ENCODE results near the gene ARHGAP28.
"Not testable (repeated sequence)": the region's sequence is repeated elsewhere in the genome, so short reads cannot be mapped to it uniquely, and the experiment has no call there.

The ARHGAP28 gene

DNA sequence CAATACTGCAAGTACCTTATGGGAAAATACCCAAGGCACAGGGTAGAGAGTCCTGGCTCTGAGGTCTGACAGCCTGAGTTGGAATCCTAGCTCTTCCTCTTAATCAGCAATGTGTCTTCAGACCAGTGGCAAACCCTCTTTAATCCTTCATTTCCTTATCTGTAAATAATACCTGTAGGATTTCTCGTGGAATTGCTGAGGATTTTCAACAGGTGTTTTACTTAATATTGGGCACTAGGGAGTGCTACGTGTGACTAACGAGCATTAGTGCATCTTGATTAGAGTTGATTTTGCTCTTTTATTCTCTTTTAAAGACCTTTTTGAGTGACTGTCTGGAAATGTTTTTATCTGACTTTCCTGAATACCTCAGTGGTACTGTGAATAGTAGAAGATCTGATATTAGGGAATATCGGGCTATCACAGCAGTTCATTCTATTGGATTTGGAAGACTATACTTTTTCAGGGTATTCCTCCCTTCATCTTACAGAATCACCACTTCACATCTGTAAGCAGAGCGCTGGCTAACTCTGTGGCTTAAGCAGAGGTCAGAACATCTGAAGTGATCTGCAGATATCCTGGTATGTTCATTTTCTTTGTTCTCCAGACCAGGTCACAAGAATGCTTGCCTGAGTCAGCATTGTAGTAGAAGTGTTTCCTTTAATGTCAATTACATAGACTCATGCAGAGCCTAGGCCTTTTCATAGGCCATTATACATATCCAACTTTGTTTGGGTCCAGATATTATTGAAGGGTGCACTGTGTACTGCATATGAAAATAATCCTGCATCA lies 49.1 kb downstream of the ARHGAP28 start:
- no peak for DNase-seq

GRCh38 chr18:6781142-6781714 lies 51.7 kb downstream of the ARHGAP28 start:
- DNase-seq = no peak

DNA sequence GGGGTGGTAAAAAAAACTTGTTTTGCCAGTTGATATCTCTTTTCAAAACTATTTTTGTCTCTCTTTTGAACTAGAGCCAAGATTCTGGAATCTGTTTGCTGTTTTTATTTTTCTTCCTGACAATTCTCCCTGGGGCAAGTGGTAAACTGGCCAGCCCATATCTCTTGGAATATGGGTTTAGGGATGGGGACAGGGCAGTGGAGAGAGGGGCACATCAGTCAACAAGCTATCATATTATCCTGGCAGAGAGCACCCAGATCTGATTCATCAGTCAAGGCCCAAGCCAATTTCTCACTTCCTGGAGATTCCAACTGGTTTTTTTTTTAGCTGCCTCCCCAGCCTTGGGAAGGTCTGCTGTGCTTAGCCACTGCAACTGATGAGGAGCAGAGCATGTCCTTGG lies 52.3 kb downstream of the ARHGAP28 start:
- no peak for DNase-seq

DNA sequence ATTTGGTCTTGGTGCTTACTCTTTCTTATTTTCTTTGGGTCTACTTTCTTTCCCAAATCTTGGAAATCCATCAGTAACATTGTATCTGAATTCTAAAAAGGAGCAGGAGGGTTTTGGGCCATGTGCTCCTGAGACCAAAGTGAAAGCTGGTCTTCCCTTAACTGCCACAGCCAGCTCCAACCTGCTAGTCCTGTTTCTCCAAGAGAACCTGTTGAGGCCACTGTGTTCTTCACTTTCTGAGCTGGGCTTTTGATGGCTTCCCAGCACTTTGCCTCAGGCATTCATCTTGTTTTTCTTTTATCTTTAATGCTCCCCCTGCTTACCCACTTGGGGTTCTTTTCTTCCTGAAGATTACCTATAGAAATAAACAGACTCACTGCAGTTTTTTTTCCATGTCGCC lies 53.3 kb downstream of the ARHGAP28 start:
- no peak for DNase-seq

- no peak for DNase-seq
Observed at GRCh38 chr18:6784046-6784445, 54.5 kb downstream of the ARHGAP28 start.

- no peak for DNase-seq
Observed at GRCh38 chr18:6785001-6785400, 55.5 kb downstream of the ARHGAP28 start.

- DNase-seq = no peak
Observed at GRCh38 chr18:6785411-6785810, 55.9 kb downstream of the ARHGAP28 start.

DNA sequence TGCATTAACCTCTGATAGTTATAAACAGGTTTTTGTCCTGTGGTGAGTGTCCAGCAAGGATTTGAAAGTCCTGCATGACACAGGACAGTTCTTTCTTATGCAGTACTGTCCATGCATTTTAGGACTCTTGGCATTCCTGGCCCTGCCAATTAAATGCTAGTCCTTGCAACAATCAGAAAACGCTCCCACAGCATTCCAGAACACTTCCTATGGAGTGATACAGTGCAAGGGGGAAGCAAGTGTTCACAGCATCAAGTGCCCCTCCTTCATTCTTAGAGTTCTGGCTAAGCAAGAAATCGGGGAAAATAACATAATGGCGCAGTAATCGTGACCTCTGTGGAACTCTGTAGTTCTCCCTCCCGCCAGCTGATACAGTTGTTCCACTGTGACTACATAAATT lies 62.9 kb downstream of the ARHGAP28 start:
- DNase-seq = no peak

DNA sequence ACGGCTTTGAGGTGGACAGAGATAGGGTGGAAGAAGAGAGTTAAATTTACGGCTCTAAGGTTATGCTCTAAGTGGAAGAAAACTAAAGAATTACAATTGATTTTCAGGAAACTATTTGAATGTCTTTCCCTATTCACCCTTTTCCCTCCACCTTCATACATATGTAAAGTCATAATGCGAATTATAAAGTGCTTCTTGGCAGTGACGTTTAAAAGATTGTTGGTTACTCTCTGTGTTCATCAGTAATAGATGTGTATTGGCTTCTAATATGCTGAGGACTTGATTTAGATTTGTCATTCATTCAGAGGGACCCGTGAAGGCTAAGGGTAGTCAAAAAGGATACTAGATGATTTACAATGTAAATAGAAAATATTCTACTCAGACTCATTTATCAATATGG lies 63.9 kb downstream of the ARHGAP28 start:
- DNase-seq = no peak

GRCh38 chr18:6793986-6794385 lies 64.5 kb downstream of the ARHGAP28 start:
- DNase-seq = no peak

DNA sequence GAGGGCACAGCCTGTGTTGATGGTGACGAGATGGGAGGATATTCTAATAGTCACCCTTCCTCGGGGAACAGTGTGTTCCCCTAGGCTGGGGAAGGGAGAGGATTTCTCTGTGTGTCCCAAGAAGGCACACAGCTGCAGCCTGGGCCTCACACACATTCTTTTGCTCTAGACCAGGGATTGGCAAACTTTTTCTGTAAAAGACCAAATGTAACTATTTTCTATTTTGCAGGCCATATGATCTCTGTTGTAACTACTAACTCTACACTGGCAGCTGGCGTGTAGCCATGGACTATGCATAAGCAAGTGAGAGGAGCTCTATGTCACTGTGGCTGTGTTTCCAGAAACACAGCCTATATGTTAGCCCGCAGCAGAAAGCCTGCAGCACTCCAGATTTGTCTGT lies 65.8 kb downstream of the ARHGAP28 start:
- DNase-seq = no peak

- no peak for DNase-seq
Observed at GRCh38 chr18:6796511-6796910, 67.0 kb downstream of the ARHGAP28 start.

- no peak for DNase-seq
Observed at GRCh38 chr18:6797171-6797570, 67.7 kb downstream of the ARHGAP28 start.

DNA sequence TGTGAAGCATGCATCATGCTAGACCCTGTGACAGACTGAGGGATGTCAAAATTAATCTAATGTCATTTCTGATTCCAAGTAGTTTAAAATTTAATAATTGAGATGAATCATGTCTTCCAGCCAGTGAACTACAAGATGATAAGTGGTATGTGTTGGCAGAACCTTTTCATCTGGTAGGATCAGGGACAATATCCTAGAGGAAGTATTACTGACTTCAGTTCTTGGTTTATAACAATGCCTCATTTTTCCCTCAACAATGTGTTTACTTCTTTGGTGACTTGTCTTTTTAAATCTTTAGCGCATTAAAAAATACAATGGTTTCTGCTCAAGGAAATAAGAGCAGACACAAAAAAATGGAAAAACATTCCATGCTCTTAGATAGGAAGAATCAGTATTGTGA lies 69.4 kb downstream of the ARHGAP28 start:
- DNase-seq = no peak

GRCh38 chr18:6800309-6800708 lies 70.8 kb downstream of the ARHGAP28 start:
- not testable (repeated sequence) for DNase-seq

GRCh38 chr18:6807515-6808257 lies 78.2 kb downstream of the ARHGAP28 start:
- no peak for DNase-seq

DNA sequence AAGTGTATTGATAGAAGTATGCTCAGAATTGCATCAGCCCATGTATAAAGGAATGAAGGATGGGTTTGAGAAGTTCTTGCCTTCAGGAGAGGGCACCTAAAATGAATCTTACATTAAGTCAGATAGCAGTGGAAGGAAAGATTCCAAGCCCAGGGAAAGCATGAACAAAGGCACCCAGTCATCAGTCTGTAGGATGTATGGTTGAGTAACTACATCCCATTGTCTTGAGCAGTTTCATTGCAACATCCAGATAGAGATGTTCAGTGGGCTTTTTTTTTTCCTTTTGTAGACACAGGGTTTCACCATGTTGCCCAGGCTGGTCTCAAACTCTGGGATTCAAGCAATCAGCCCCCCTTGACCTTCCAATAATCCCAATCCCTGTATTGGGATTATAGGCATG lies 80.7 kb downstream of the ARHGAP28 start:
- DNase-seq = no peak

DNA sequence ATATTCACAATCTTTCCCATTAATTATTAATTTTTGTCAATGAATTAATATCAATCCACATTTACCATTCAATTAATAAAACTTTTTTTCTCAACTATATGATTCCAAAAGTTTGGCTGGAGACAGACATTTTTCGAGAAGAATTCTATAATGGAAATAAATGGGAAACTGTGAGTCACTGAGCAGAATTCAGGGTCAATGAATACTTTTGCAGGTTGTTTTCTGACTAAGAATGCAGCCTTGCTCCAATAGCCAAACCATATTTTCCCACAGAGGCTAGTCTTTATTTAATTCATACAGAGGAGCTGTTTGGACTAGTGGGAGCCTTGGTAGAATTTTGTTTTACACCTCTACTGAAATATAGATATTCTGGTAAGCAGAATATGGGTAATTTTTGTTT lies 82.3 kb downstream of the ARHGAP28 start:
- DNase-seq = no peak

- no peak for DNase-seq
Observed at GRCh38 chr18:6814882-6815425, 85.4 kb downstream of the ARHGAP28 start.

- no peak for DNase-seq
Observed at GRCh38 chr18:6816154-6816553, 86.6 kb downstream of the ARHGAP28 start.

GRCh38 chr18:6819332-6819731 lies 89.8 kb downstream of the ARHGAP28 start:
- DNase-seq = no peak

GRCh38 chr18:6820314-6820713 lies 90.8 kb downstream of the ARHGAP28 start:
- DNase-seq = no peak

GRCh38 chr18:6821356-6821755 lies 91.8 kb downstream of the ARHGAP28 start:
- no peak for DNase-seq

- DNase-seq = not testable (repeated sequence)
Observed at GRCh38 chr18:6827161-6827560, 97.6 kb downstream of the ARHGAP28 start.

Data from NK-92 treated with Interleukin-12 subunit alpha and Interleukin-12 subunit beta, amount 100 ng/mL, for 24 hours (cell line).